Measurements from ENCODE around the gene TAF6.
A peak's percentile ranks its signal among the peaks of the same experiment; 100 is the strongest.

DNA sequence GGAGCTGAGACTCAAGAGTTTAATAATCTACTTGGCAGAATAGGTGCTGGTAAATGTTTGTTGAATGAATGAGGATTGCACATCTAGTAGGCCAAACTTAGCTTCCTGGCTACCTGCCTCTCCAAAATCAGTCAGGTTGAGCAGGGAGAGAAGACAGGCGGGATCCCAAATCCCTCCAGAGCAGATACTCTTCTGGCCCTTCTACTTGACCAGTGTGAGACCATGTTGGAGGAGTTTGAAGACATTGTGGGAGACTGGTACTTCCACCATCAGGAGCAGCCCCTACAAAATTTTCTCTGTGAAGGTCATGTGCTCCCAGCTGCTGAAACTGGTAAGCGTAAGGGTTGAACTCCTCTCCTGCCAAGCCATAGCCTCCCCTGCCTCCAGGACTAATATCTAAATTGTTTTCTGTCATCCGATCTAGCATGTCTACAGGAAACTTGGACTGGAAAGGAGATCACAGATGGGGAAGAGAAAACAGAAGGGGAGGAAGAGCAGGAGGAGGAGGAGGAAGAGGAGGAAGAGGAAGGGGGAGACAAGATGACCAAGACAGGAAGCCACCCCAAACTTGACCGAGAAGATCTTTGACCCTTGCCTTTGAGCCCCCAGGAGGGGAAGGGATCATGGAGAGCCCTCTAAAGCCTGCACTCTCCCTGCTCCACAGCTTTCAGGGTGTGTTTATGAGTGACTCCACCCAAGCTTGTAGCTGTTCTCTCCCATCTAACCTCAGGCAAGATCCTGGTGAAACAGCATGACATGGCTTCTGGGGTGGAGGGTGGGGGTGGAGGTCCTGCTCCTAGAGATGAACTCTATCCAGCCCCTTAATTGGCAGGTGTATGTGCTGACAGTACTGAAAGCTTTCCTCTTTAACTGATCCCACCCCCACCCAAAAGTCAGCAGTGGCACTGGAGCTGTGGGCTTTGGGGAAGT is 5.4 kb upstream of the TAF6 start:
- TF ChIP-seq, protein P1, sequence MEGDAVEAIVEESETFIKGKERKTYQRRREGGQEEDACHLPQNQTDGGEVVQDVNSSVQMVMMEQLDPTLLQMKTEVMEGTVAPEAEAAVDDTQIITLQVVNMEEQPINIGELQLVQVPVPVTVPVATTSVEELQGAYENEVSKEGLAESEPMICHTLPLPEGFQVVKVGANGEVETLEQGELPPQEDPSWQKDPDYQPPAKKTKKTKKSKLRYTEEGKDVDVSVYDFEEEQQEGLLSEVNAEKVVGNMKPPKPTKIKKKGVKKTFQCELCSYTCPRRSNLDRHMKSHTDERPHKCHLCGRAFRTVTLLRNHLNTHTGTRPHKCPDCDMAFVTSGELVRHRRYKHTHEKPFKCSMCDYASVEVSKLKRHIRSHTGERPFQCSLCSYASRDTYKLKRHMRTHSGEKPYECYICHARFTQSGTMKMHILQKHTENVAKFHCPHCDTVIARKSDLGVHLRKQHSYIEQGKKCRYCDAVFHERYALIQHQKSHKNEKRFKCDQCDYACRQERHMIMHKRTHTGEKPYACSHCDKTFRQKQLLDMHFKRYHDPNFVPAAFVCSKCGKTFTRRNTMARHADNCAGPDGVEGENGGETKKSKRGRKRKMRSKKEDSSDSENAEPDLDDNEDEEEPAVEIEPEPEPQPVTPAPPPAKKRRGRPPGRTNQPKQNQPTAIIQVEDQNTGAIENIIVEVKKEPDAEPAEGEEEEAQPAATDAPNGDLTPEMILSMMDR (conservative IDR thresholded peaks at IDR 0.05; ENCODE audit: low read depth in 2 of 2), result no peak
- TF ChIP-seq, protein P2, sequence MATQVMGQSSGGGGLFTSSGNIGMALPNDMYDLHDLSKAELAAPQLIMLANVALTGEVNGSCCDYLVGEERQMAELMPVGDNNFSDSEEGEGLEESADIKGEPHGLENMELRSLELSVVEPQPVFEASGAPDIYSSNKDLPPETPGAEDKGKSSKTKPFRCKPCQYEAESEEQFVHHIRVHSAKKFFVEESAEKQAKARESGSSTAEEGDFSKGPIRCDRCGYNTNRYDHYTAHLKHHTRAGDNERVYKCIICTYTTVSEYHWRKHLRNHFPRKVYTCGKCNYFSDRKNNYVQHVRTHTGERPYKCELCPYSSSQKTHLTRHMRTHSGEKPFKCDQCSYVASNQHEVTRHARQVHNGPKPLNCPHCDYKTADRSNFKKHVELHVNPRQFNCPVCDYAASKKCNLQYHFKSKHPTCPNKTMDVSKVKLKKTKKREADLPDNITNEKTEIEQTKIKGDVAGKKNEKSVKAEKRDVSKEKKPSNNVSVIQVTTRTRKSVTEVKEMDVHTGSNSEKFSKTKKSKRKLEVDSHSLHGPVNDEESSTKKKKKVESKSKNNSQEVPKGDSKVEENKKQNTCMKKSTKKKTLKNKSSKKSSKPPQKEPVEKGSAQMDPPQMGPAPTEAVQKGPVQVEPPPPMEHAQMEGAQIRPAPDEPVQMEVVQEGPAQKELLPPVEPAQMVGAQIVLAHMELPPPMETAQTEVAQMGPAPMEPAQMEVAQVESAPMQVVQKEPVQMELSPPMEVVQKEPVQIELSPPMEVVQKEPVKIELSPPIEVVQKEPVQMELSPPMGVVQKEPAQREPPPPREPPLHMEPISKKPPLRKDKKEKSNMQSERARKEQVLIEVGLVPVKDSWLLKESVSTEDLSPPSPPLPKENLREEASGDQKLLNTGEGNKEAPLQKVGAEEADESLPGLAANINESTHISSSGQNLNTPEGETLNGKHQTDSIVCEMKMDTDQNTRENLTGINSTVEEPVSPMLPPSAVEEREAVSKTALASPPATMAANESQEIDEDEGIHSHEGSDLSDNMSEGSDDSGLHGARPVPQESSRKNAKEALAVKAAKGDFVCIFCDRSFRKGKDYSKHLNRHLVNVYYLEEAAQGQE (IDR thresholded peaks at IDR 0.05; ENCODE audit: unreplicated experiment), result no peak
- TF ChIP-seq POLR2AphosphoS5 (IDR thresholded peaks at IDR 0.05; ENCODE audit: low read depth) (0 out of 2 replicates have a peak, but pooled peaks have one; percentile 22), EZH2phosphoT487 (IDR thresholded peaks at IDR 0.05; ENCODE audit: unreplicated experiment) (no peak), STAT1 (IDR thresholded peaks at IDR 0.05; ENCODE audit: unreplicated experiment) (no peak), EZH2 (IDR thresholded peaks at IDR 0.05; ENCODE audit: low read depth, unreplicated experiment) (no peak), ZNF331 (CRISPR knock-in tag; IDR thresholded peaks at IDR 0.05; ENCODE audit: low read depth) (no peak), JUNB (IDR thresholded peaks at IDR 0.05; ENCODE audit: unreplicated experiment) (no peak), CREB1 (CRISPR knock-in tag; IDR thresholded peaks at IDR 0.05; ENCODE audit: low read depth) (no peak)
- TF ChIP-seq, protein P3, sequence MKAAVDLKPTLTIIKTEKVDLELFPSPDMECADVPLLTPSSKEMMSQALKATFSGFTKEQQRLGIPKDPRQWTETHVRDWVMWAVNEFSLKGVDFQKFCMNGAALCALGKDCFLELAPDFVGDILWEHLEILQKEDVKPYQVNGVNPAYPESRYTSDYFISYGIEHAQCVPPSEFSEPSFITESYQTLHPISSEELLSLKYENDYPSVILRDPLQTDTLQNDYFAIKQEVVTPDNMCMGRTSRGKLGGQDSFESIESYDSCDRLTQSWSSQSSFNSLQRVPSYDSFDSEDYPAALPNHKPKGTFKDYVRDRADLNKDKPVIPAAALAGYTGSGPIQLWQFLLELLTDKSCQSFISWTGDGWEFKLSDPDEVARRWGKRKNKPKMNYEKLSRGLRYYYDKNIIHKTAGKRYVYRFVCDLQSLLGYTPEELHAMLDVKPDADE (IDR thresholded peaks at IDR 0.05), result no peak
